ENCODE measurements around the gene WDR82. TPM values are rescaled to one million over a fixed set of nuclear protein-coding genes. Genes with fewer than 3 reads are reported as not detected.
"Not testable (repeated sequence)": the region's sequence is repeated elsewhere in the genome, so short reads cannot be mapped to it uniquely, and the experiment has no call there.

Gene WDR82
- total RNA-seq, 1 donor from 2014 or later = 57.4 TPM

DNA sequence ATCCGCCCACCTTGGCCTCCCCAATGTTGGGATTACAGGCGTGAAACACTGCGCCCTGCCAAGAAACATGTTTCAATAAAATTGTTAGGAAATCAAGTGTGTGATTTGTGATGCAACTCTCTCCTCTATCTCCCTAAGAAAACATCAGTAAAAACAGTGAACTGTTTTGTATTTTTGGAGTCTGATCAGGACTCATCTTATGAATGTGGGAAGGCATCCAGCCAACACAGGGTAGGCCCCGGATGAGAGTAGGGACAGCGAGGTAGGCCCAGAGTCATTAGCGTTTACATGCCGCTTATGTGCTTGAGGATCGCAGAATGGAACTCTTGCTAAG, 8.3 kb upstream of the WDR82 start:
- H3K27me3 ChIP-seq (ENCODE audit: insufficient read depth, low read length) = no peaks in the 10 kb centered on the region
- H3K4me2 ChIP-seq (ENCODE audit: low read length) = peak overlapping the region; percentile 85
- peak overlapping the region; percentile 96 for H3K4me3 Mint-ChIP-seq (ENCODE audit: unreplicated experiment)
- H3K36me3 Mint-ChIP-seq (ENCODE audit: low read depth, unreplicated experiment) = no peaks in the 10 kb centered on the region
- peak overlapping the region; percentile 100 for H3K27ac Mint-ChIP-seq (ENCODE audit: unreplicated experiment)
- no peaks in the 10 kb centered on the region for H3K27me3 Mint-ChIP-seq (ENCODE audit: low read depth, unreplicated experiment)
- no peaks in the 10 kb centered on the region for H3K9me3 ChIP-seq (ENCODE audit: insufficient read depth, low read depth, low read length)
- no peaks in the 10 kb centered on the region for H3K36me3 ChIP-seq (ENCODE audit: insufficient read depth, low read length)
- H3K27ac ChIP-seq (ENCODE audit: low read depth, low read length) = peak overlapping the region; percentile 100
- peak overlapping the region; percentile 89 for H3K4me3 ChIP-seq (ENCODE audit: insufficient read depth, low read depth, low read length)
- TF ChIP-seq, protein P1, sequence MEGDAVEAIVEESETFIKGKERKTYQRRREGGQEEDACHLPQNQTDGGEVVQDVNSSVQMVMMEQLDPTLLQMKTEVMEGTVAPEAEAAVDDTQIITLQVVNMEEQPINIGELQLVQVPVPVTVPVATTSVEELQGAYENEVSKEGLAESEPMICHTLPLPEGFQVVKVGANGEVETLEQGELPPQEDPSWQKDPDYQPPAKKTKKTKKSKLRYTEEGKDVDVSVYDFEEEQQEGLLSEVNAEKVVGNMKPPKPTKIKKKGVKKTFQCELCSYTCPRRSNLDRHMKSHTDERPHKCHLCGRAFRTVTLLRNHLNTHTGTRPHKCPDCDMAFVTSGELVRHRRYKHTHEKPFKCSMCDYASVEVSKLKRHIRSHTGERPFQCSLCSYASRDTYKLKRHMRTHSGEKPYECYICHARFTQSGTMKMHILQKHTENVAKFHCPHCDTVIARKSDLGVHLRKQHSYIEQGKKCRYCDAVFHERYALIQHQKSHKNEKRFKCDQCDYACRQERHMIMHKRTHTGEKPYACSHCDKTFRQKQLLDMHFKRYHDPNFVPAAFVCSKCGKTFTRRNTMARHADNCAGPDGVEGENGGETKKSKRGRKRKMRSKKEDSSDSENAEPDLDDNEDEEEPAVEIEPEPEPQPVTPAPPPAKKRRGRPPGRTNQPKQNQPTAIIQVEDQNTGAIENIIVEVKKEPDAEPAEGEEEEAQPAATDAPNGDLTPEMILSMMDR (IDR thresholded peaks at IDR 0.05; ENCODE audit: insufficient read depth, low read depth, low read length) = no peak
- TF ChIP-seq EZH2 (IDR thresholded peaks at IDR 0.05; ENCODE audit: insufficient read depth, low read length) = no peak
- FAIRE-seq (peak; percentile 23), DNase-seq (ENCODE audit: low read depth) (peak; percentile 25)
- no peaks in the 10 kb centered on the region for H3K9me3 Mint-ChIP-seq (ENCODE audit: unreplicated experiment)
- peaks cover 18% of the 10 kb centered on the region for H3K4me1 Mint-ChIP-seq (ENCODE audit: low read depth, unreplicated experiment)
- peak overlapping the region; percentile 98 for H3K9ac ChIP-seq (ENCODE audit: low read length)
- H2AFZ ChIP-seq (ENCODE audit: low read depth, low read length) = peak overlapping the region; percentile 99
- peaks cover 17% of the 10 kb centered on the region for H3K4me1 ChIP-seq (ENCODE audit: insufficient read depth, low read length)
- no peaks in the 10 kb centered on the region for H4K20me1 ChIP-seq (ENCODE audit: insufficient read depth, low read length)
- H3K79me2 ChIP-seq (ENCODE audit: insufficient read depth, low read length) = peaks cover 21% of the 10 kb centered on the region

DNA sequence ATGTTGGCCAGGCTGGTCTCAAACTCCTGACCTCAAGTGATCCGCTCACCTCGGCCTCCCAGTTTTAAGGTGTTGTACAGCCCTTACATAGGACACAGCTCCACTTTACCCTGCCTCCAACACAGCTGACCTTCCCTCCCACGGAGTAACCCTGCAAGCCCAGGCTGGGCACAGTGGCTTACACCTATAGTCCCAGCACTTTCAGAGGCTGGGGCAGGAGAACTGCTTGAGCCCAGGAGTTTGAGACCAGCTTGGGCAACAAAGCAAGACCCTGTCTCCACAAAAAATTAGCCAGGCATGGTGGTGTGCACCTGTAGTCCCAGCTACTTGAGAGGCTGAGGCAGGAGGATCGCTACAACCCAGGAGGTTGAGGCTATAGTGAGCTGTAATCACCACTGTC, 5.6 kb upstream of the WDR82 start:
- not testable (repeated sequence) for H3K36me3 ChIP-seq (ENCODE audit: insufficient read depth, low read length); H3K4me3 Mint-ChIP-seq (ENCODE audit: unreplicated experiment); H3K4me3 ChIP-seq (ENCODE audit: insufficient read depth, low read depth, low read length); H3K27me3 ChIP-seq (ENCODE audit: insufficient read depth, low read length); H3K9me3 ChIP-seq (ENCODE audit: insufficient read depth, low read depth, low read length); H3K27ac ChIP-seq (ENCODE audit: low read depth, low read length); H2AFZ ChIP-seq (ENCODE audit: low read depth, low read length); DNase-seq (ENCODE audit: low read depth); H3K9me3 Mint-ChIP-seq (ENCODE audit: unreplicated experiment); H3K4me2 ChIP-seq (ENCODE audit: low read length); H3K36me3 Mint-ChIP-seq (ENCODE audit: low read depth, unreplicated experiment); H3K9ac ChIP-seq (ENCODE audit: low read length); H3K27me3 Mint-ChIP-seq (ENCODE audit: low read depth, unreplicated experiment); H4K20me1 ChIP-seq (ENCODE audit: insufficient read depth, low read length); FAIRE-seq
- H3K27ac Mint-ChIP-seq (ENCODE audit: unreplicated experiment) = peak overlapping the region; percentile 12
- Histone ChIP-seq H3K4me1 (ENCODE audit: insufficient read depth, low read length) (peaks cover 27% of the 10 kb centered on the region), H3K79me2 (ENCODE audit: insufficient read depth, low read length) (peaks cover 15% of the 10 kb centered on the region)
- H3K4me1 Mint-ChIP-seq (ENCODE audit: low read depth, unreplicated experiment) = peaks cover 27% of the 10 kb centered on the region

- Histone ChIP-seq H3K4me2 (ENCODE audit: low read length) (no peak overlapping the region), H3K27ac (ENCODE audit: low read depth, low read length) (no peak overlapping the region), H3K9me3 (ENCODE audit: insufficient read depth, low read depth, low read length) (no peaks in the 10 kb centered on the region), H3K79me2 (ENCODE audit: insufficient read depth, low read length) (peaks cover 9% of the 10 kb centered on the region), H3K4me1 (ENCODE audit: insufficient read depth, low read length) (peaks cover 25% of the 10 kb centered on the region), H3K9ac (ENCODE audit: low read length) (no peak overlapping the region), H4K20me1 (ENCODE audit: insufficient read depth, low read length) (no peaks in the 10 kb centered on the region), H3K36me3 (ENCODE audit: insufficient read depth, low read length) (no peaks in the 10 kb centered on the region), H2AFZ (ENCODE audit: low read depth, low read length) (no peak overlapping the region), H3K27me3 (ENCODE audit: insufficient read depth, low read length) (no peaks in the 10 kb centered on the region), H3K4me3 (ENCODE audit: insufficient read depth, low read depth, low read length) (no peak overlapping the region)
- H3K27me3 Mint-ChIP-seq (ENCODE audit: low read depth, unreplicated experiment) = no peaks in the 10 kb centered on the region
- no peak overlapping the region for H3K4me3 Mint-ChIP-seq (ENCODE audit: unreplicated experiment)
- H3K36me3 Mint-ChIP-seq (ENCODE audit: low read depth, unreplicated experiment) = no peaks in the 10 kb centered on the region
- FAIRE-seq (no peak), DNase-seq (ENCODE audit: low read depth) (no peak)
- no peak for TF ChIP-seq EZH2 (IDR thresholded peaks at IDR 0.05; ENCODE audit: insufficient read depth, low read length)
- H3K9me3 Mint-ChIP-seq (ENCODE audit: unreplicated experiment) = no peaks in the 10 kb centered on the region
- no peak overlapping the region for H3K27ac Mint-ChIP-seq (ENCODE audit: unreplicated experiment)
- peaks cover 27% of the 10 kb centered on the region for H3K4me1 Mint-ChIP-seq (ENCODE audit: low read depth, unreplicated experiment)
Observed at GRCh38 chr3:52283306-52283705, 4.9 kb upstream of the WDR82 start.
